Prostate gland (tissue), 2 donors: ENCODE measurements around the gene FCMR.

Experiments
- POLR2A ChIP-seq: fragments of 450-650 bp; IDR thresholded peaks from one replicate; pipeline ENCODE4 v1.6.1; 2016; ENCODE audit warnings: antibody characterized with exemption, mild to moderate bottlenecking
- POLR2AphosphoS5 ChIP-seq: sonication (generic); formaldehyde crosslinking; IDR thresholded peaks from one replicate; pipeline ENCODE4 v1.6.1; 2017; ENCODE audit warnings: antibody characterized with exemption
- TF ChIP-seq, protein P1 (sequence below), 4 experiments: fragments of 200-600 bp in 2 of 4; fragments of 450-650 bp in 2 of 4; sonication (generic) in 2 of 4; IDR thresholded peaks; 1 replicate in 3 of 4; 2 replicates in 1 of 4; pipeline ENCODE4 v1.5.1; 2016 to 2019; ENCODE audit warnings: antibody characterized with exemption in 4 of 4, mild to moderate bottlenecking in 2 of 4, moderate library complexity in 2 of 4

DNA sequence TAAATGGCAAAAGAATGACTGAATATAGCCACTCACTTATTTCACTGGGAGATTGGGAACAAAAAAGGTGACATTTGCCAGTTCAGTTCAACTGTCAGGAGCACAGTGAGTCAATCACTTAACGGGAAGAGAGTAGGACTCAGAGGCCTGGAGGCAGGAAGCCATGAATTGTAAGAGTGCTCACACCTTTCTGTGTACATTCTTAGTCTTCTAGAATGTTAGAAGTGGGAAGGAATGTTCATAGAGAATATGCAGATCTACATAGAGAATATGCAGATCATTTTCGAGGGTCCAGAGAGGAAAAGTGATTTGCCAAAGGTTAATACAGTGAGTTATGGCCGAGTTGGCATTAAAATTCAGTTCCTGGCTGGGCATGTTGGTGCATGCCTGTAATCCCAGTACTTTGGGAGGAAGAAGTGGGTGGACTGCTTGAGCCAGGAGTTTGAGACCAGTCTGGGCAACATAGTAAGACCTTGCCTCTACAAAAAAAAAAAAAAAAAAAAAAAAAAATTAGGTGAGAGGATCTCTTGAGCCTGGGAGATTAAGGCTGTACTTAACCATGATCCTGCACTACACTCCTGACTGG, 48.0 kb downstream of the FCMR start:
- TF ChIP-seq, protein P1, sequence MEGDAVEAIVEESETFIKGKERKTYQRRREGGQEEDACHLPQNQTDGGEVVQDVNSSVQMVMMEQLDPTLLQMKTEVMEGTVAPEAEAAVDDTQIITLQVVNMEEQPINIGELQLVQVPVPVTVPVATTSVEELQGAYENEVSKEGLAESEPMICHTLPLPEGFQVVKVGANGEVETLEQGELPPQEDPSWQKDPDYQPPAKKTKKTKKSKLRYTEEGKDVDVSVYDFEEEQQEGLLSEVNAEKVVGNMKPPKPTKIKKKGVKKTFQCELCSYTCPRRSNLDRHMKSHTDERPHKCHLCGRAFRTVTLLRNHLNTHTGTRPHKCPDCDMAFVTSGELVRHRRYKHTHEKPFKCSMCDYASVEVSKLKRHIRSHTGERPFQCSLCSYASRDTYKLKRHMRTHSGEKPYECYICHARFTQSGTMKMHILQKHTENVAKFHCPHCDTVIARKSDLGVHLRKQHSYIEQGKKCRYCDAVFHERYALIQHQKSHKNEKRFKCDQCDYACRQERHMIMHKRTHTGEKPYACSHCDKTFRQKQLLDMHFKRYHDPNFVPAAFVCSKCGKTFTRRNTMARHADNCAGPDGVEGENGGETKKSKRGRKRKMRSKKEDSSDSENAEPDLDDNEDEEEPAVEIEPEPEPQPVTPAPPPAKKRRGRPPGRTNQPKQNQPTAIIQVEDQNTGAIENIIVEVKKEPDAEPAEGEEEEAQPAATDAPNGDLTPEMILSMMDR (IDR thresholded peaks at IDR 0.05): no peak
- no peak for TF ChIP-seq POLR2A
- TF ChIP-seq POLR2AphosphoS5: no peak
